22Rv1 (cell line): Measurements from ENCODE around the gene EIPR1.

Experiments
- ZFX ChIP-seq: fragments of 450-650 bp; IDR thresholded peaks from 2 replicates; pipeline ENCODE4 v1.6.1; 2017; ENCODE audit warnings: antibody characterized with exemption, borderline replicate concordance
- TF ChIP-seq, protein P1 (sequence below): fragments of 450-650 bp; IDR thresholded peaks from 2 replicates; pipeline ENCODE4 v1.5.1; 2017; ENCODE audit warnings: mild to moderate bottlenecking

DNA sequence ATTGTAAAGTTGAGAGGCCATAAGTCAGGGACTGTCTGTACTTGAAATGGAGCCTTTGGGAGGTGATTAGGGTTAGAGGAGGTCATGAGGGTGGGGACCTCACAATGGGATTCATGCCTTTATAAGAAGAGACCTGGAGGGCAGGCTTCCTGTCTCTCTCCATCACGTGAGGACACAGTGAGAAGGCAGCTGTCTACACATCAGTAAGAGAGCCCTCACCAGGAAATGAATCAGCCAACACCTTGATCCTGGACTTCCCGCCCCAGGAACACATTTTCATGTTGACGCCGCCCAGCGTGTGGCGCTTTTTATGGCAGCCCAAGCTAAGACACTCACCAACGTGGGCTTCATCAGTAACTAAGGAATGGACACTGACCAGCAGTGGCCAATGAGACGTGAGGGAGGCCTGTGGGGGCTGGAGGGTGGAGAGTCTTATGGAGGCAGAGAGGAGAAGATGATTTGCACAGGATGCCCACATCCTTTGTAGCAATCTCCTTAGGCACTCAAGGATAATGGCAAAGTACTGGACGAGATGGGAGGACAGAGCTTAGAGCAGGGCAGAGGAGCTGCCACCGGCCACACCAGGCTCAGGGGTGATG, 162.7 kb downstream of the EIPR1 start:
- TF ChIP-seq, protein P1, sequence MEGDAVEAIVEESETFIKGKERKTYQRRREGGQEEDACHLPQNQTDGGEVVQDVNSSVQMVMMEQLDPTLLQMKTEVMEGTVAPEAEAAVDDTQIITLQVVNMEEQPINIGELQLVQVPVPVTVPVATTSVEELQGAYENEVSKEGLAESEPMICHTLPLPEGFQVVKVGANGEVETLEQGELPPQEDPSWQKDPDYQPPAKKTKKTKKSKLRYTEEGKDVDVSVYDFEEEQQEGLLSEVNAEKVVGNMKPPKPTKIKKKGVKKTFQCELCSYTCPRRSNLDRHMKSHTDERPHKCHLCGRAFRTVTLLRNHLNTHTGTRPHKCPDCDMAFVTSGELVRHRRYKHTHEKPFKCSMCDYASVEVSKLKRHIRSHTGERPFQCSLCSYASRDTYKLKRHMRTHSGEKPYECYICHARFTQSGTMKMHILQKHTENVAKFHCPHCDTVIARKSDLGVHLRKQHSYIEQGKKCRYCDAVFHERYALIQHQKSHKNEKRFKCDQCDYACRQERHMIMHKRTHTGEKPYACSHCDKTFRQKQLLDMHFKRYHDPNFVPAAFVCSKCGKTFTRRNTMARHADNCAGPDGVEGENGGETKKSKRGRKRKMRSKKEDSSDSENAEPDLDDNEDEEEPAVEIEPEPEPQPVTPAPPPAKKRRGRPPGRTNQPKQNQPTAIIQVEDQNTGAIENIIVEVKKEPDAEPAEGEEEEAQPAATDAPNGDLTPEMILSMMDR, result no peak
- TF ChIP-seq ZFX, result no peak
